Measurements from ENCODE around the gene INSRR.

The INSRR gene

GRCh38 chr1:156842618-156843300 is 16.2 kb downstream of the INSRR start:
- Histone ChIP-seq H3K36me3 (replicated peaks in 1 of 2; ENCODE audit: control insufficient read depth in 2 of 2, insufficient read depth in 2 of 2, low read length in 2 of 2) (no peaks in the 10 kb centered on the region), H3K4ac (ENCODE audit: low read length) (no peak overlapping the region), H3K9ac (ENCODE audit: low read depth, low read length, poor library complexity) (no peak overlapping the region), H3K27me3 (ENCODE audit: control insufficient read depth in 3 of 3, insufficient read depth in 3 of 3, low read depth in 1 of 3, low read length in 3 of 3) (peaks cover 23 to 67% (median 53%) of the 10 kb centered on the region in 3 experiments), H2BK15ac (ENCODE audit: low read length) (no peak overlapping the region), H2AFZ (ENCODE audit: low read length) (no peak overlapping the region), H2BK12ac (ENCODE audit: low read length) (no peak overlapping the region), H4K8ac (ENCODE audit: low read depth, low read length) (no peak overlapping the region), H2BK120ac (ENCODE audit: low read depth, low read length) (no peak overlapping the region), H3K79me1 (ENCODE audit: low read depth, low read length) (no peaks in the 10 kb centered on the region), H3K18ac (ENCODE audit: low read length) (no peak overlapping the region), H3K14ac (ENCODE audit: low read length) (no peak overlapping the region), H2AK5ac (ENCODE audit: low read depth, low read length) (no peak overlapping the region), H4K91ac (ENCODE audit: low read depth, low read length, poor library complexity) (no peak overlapping the region), H3K27ac (replicated peaks; ENCODE audit: low read length) (no peak overlapping the region), H3K4me1 (ENCODE audit: control insufficient read depth in 2 of 2, insufficient read depth in 1 of 2, low read depth in 1 of 2, low read length in 2 of 2) (peaks cover 12 to 18% of the 10 kb centered on the region in 2 donors), H3K4me3 (ENCODE audit: low read length in 2 of 2) (no peak overlapping the region), H3K4me2 (ENCODE audit: insufficient read depth, low read length, poor library complexity, severe bottlenecking) (no peak overlapping the region), H3K9me3 (replicated peaks in 1 of 2; ENCODE audit: control insufficient read depth in 2 of 2, insufficient read depth in 1 of 2, low read depth in 1 of 2, low read length in 2 of 2) (peaks cover 0 to 3% of the 10 kb centered on the region in 2 donors), H2BK5ac (ENCODE audit: low read length) (no peak overlapping the region), H3K23ac (ENCODE audit: low read depth, low read length, poor library complexity) (no peak overlapping the region)
- WGBS, 2 donors (ENCODE audit: extremely low coverage in 2 of 2, insufficient read length in 2 of 2, insufficient replicate concordance in 1 of 2): no CpG with 5 or more reads among the region's 9 CpGs
- no peak for DNase-seq (ENCODE audit: low spot score)

- Histone ChIP-seq H3K18ac (ENCODE audit: low read length) (no peak overlapping the region), H2BK15ac (ENCODE audit: low read length) (no peak overlapping the region), H2AFZ (ENCODE audit: low read length) (no peak overlapping the region), H3K4me3 (ENCODE audit: low read length in 2 of 2) (no peak overlapping the region), H3K9ac (ENCODE audit: low read depth, low read length, poor library complexity) (no peak overlapping the region), H3K27me3 (ENCODE audit: control insufficient read depth in 3 of 3, insufficient read depth in 3 of 3, low read depth in 1 of 3, low read length in 3 of 3) (peaks cover 18 to 67% (median 40%) of the 10 kb centered on the region in 3 experiments), H3K4me1 (ENCODE audit: control insufficient read depth in 2 of 2, insufficient read depth in 1 of 2, low read depth in 1 of 2, low read length in 2 of 2) (peaks cover 12 to 18% of the 10 kb centered on the region in 2 donors), H3K14ac (ENCODE audit: low read length) (no peak overlapping the region), H4K8ac (ENCODE audit: low read depth, low read length) (no peak overlapping the region), H2AK5ac (ENCODE audit: low read depth, low read length) (no peak overlapping the region), H3K36me3 (replicated peaks in 1 of 2; ENCODE audit: control insufficient read depth in 2 of 2, insufficient read depth in 2 of 2, low read length in 2 of 2) (no peaks in the 10 kb centered on the region), H2BK12ac (ENCODE audit: low read length) (no peak overlapping the region), H2BK120ac (ENCODE audit: low read depth, low read length) (no peak overlapping the region), H3K9me3 (replicated peaks in 1 of 2; ENCODE audit: control insufficient read depth in 2 of 2, insufficient read depth in 1 of 2, low read depth in 1 of 2, low read length in 2 of 2) (peaks cover 0 to 3% of the 10 kb centered on the region in 2 donors), H2BK5ac (ENCODE audit: low read length) (peak overlapping the region; percentile 15), H4K91ac (ENCODE audit: low read depth, low read length, poor library complexity) (no peak overlapping the region), H3K79me1 (ENCODE audit: low read depth, low read length) (no peaks in the 10 kb centered on the region), H3K23ac (ENCODE audit: low read depth, low read length, poor library complexity) (peak overlapping the region; percentile 17), H3K4me2 (ENCODE audit: insufficient read depth, low read length, poor library complexity, severe bottlenecking) (no peak overlapping the region), H3K4ac (ENCODE audit: low read length) (no peak overlapping the region), H3K27ac (replicated peaks; ENCODE audit: low read length) (no peak overlapping the region)
- no CpG with 5 or more reads among the region's 16 CpGs for WGBS, 2 donors (ENCODE audit: extremely low coverage in 2 of 2, insufficient read length in 2 of 2, insufficient replicate concordance in 1 of 2)
- no peak for DNase-seq (ENCODE audit: low spot score)
Measured at GRCh38 chr1:156841295-156841855, 17.5 kb downstream of the INSRR start.

GRCh38 chr1:156840898-156841279 is 18.0 kb downstream of the INSRR start:
- H2AFZ ChIP-seq (ENCODE audit: low read length): no peak overlapping the region
- no peak overlapping the region for H2BK12ac ChIP-seq (ENCODE audit: low read length)
- H2BK15ac ChIP-seq (ENCODE audit: low read length): no peak overlapping the region
- no peak overlapping the region for H2AK5ac ChIP-seq (ENCODE audit: low read depth, low read length)
- H3K9me3 ChIP-seq (replicated peaks in 1 of 2; ENCODE audit: control insufficient read depth in 2 of 2, insufficient read depth in 1 of 2, low read depth in 1 of 2, low read length in 2 of 2): peaks cover 0 to 2% of the 10 kb centered on the region in 2 donors
- no peak overlapping the region for H3K27ac ChIP-seq (replicated peaks; ENCODE audit: low read length)
- H3K9ac ChIP-seq (ENCODE audit: low read depth, low read length, poor library complexity): peak overlapping the region; percentile 26
- H3K4me1 ChIP-seq (ENCODE audit: control insufficient read depth in 2 of 2, insufficient read depth in 1 of 2, low read depth in 1 of 2, low read length in 2 of 2): peaks cover 12 to 18% of the 10 kb centered on the region in 2 donors
- no peaks in the 10 kb centered on the region for H3K79me1 ChIP-seq (ENCODE audit: low read depth, low read length)
- H3K23ac ChIP-seq (ENCODE audit: low read depth, low read length, poor library complexity): peak overlapping the region; percentile 17
- no CpG with 5 or more reads among the region's 14 CpGs for WGBS, 2 donors (ENCODE audit: extremely low coverage in 2 of 2, insufficient read length in 2 of 2, insufficient replicate concordance in 1 of 2)
- H4K91ac ChIP-seq (ENCODE audit: low read depth, low read length, poor library complexity): no peak overlapping the region
- peak overlapping the region; percentile 15 for H2BK5ac ChIP-seq (ENCODE audit: low read length)
- H3K36me3 ChIP-seq (replicated peaks in 1 of 2; ENCODE audit: control insufficient read depth in 2 of 2, insufficient read depth in 2 of 2, low read length in 2 of 2): no peaks in the 10 kb centered on the region
- DNase-seq (ENCODE audit: low spot score): no peak
- no peak overlapping the region for H2BK120ac ChIP-seq (ENCODE audit: low read depth, low read length)
- H3K4me2 ChIP-seq (ENCODE audit: insufficient read depth, low read length, poor library complexity, severe bottlenecking): no peak overlapping the region
- H3K4ac ChIP-seq (ENCODE audit: low read length): no peak overlapping the region
- no peak overlapping the region for H3K4me3 ChIP-seq (ENCODE audit: low read length in 2 of 2)
- peaks cover 13 to 67% (median 35%) of the 10 kb centered on the region in 3 experiments for H3K27me3 ChIP-seq (ENCODE audit: control insufficient read depth in 3 of 3, insufficient read depth in 3 of 3, low read depth in 1 of 3, low read length in 3 of 3)
- H3K18ac ChIP-seq (ENCODE audit: low read length): no peak overlapping the region
- H3K14ac ChIP-seq (ENCODE audit: low read length): no peak overlapping the region
- H4K8ac ChIP-seq (ENCODE audit: low read depth, low read length): no peak overlapping the region

GRCh38 chr1:156840186-156840897 is 18.6 kb downstream of the INSRR start:
- DNase-seq (ENCODE audit: low spot score): no peak
- Histone ChIP-seq H2BK15ac (ENCODE audit: low read length) (no peak overlapping the region), H3K9me3 (replicated peaks in 1 of 2; ENCODE audit: control insufficient read depth in 2 of 2, insufficient read depth in 1 of 2, low read depth in 1 of 2, low read length in 2 of 2) (no peaks in the 10 kb centered on the region), H3K4ac (ENCODE audit: low read length) (no peak overlapping the region), H2BK120ac (ENCODE audit: low read depth, low read length) (no peak overlapping the region), H3K14ac (ENCODE audit: low read length) (no peak overlapping the region), H4K8ac (ENCODE audit: low read depth, low read length) (no peak overlapping the region), H2BK5ac (ENCODE audit: low read length) (peak overlapping the region; percentile 15), H3K4me2 (ENCODE audit: insufficient read depth, low read length, poor library complexity, severe bottlenecking) (no peak overlapping the region), H3K27me3 (ENCODE audit: control insufficient read depth in 3 of 3, insufficient read depth in 3 of 3, low read depth in 1 of 3, low read length in 3 of 3) (peaks cover 10 to 67% (median 30%) of the 10 kb centered on the region in 3 experiments), H2AFZ (ENCODE audit: low read length) (no peak overlapping the region), H2BK12ac (ENCODE audit: low read length) (no peak overlapping the region), H4K91ac (ENCODE audit: low read depth, low read length, poor library complexity) (no peak overlapping the region), H3K4me1 (ENCODE audit: control insufficient read depth in 2 of 2, insufficient read depth in 1 of 2, low read depth in 1 of 2, low read length in 2 of 2) (peaks cover 12 to 18% of the 10 kb centered on the region in 2 donors), H3K9ac (ENCODE audit: low read depth, low read length, poor library complexity) (peak overlapping the region; percentile 26), H3K36me3 (replicated peaks in 1 of 2; ENCODE audit: control insufficient read depth in 2 of 2, insufficient read depth in 2 of 2, low read length in 2 of 2) (no peaks in the 10 kb centered on the region), H2AK5ac (ENCODE audit: low read depth, low read length) (peak overlapping the region; percentile 27), H3K4me3 (ENCODE audit: low read length in 2 of 2) (no peak overlapping the region), H3K27ac (replicated peaks; ENCODE audit: low read length) (no peak overlapping the region), H3K23ac (ENCODE audit: low read depth, low read length, poor library complexity) (peak overlapping the region; percentile 17), H3K18ac (ENCODE audit: low read length) (peak overlapping the region; percentile 12), H3K79me1 (ENCODE audit: low read depth, low read length) (no peaks in the 10 kb centered on the region)
- no CpG with 5 or more reads among the region's 8 CpGs for WGBS, 2 donors (ENCODE audit: extremely low coverage in 2 of 2, insufficient read length in 2 of 2, insufficient replicate concordance in 1 of 2)
